ENCODE data around the gene SMC3.

Gene SMC3

DNA sequence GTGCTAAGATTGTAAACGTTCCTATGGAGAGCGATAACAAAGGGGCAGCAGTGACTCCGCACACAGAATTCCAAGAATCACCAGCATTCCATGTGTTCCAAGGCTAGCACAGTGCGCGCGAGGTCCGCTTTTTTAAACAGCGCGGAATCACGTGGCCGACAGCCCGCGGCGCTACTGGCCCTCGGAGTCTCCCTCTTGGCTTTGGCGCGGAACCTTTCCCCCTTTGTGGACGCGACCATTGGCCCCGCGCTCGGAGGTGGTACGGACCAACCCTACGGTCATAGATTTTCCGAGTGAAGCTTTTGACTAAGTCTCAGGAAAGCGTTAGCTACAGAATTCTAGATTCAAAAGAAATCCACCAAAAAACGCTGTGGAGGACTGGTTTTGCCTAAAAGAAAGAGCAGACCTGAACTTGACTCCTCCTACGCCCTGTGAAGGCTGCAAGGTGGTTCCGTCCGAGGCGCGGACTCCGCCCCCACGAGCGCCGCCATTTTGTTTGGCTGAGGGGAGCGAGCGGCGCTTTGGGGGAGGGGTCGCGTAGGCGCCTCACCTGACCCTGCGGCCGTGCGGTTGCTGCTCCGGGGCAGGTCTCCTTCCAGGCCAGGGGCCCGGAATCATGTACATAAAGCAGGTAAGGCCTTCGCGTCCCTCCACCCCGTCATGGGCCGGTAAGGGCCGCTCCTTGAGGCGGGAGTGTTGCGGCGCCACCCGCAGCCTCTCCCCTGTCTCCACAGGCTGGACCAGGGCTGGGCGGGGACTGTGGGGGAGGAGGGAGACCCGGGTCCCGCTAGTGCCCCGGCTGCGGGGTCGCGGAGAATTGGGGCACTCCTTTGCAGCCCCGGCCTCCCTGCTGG is at the start of gene SMC3:
SMC3 (plus strand) TSS at position 495 of the 854 bp plus-strand sequence; CDS start at position 617, 122 bp downstream.
- Histone ChIP-seq H3K36me3 (ENCODE audit: control insufficient read depth, insufficient read depth, low read length) (no peaks in the 10 kb centered on the region), H3K4me2 (ENCODE audit: low read length) (peak within 1 kb of the TSS; percentile 87), H3K27ac (peak within 1 kb of the TSS; percentile 87), H3K9ac (peak within 1 kb of the TSS; percentile 74), H3K27me3 (ENCODE audit: control insufficient read depth, insufficient read depth, low read length) (no peaks in the 10 kb centered on the region), H3K9me3 (ENCODE audit: control insufficient read depth, low read length) (no peaks in the 10 kb centered on the region), H2AFZ (peak within 1 kb of the TSS; percentile 96), H3K79me2 (peaks cover 25% of the 10 kb centered on the region), H3K4me1 (peaks cover 5% of the 10 kb centered on the region), H3K4me3 (ENCODE audit: low read depth, low read length) (peak within 1 kb of the TSS; percentile 68)
- TF ChIP-seq, protein P1, sequence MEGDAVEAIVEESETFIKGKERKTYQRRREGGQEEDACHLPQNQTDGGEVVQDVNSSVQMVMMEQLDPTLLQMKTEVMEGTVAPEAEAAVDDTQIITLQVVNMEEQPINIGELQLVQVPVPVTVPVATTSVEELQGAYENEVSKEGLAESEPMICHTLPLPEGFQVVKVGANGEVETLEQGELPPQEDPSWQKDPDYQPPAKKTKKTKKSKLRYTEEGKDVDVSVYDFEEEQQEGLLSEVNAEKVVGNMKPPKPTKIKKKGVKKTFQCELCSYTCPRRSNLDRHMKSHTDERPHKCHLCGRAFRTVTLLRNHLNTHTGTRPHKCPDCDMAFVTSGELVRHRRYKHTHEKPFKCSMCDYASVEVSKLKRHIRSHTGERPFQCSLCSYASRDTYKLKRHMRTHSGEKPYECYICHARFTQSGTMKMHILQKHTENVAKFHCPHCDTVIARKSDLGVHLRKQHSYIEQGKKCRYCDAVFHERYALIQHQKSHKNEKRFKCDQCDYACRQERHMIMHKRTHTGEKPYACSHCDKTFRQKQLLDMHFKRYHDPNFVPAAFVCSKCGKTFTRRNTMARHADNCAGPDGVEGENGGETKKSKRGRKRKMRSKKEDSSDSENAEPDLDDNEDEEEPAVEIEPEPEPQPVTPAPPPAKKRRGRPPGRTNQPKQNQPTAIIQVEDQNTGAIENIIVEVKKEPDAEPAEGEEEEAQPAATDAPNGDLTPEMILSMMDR (IDR thresholded peaks at IDR 0.05) = peak; percentile 7

DNA sequence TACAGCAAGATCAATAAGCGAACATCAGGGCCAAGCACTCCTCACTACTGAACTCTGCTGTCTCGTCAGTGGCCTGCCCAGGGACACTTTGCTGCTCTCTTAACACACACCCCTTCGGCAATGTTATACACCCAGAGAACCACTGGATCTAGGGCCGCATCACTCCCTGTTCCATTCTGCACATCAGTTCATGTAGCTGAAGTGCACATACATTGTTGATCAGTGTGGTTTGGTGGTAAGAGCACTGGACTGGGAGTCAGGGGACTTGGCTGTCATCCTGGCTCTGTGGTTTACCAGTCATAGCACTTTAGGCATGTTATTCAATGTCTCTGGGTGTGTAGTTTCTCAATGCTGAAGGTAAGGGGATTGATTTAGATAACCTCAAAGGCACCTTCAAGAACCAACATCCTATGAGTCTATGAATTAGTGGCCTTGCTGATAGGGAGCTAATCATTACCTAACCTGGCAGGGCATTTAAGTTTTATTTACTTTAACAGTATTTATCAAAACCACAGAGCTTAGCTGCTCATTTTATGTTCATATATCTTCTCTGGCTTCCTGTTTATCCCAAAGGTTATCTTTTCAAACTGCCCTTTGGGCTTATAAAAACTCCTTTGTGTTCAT is 45.0 kb upstream of the SMC3 start:
- no peaks in the 10 kb centered on the region for H3K9me3 ChIP-seq (ENCODE audit: control insufficient read depth, low read length)
- H3K27ac ChIP-seq = no peak overlapping the region
- TF ChIP-seq, protein P1 (IDR thresholded peaks at IDR 0.05) = no peak
- H3K36me3 ChIP-seq (ENCODE audit: control insufficient read depth, insufficient read depth, low read length) = no peaks in the 10 kb centered on the region
- no peak overlapping the region for H3K9ac ChIP-seq
- H2AFZ ChIP-seq = no peak overlapping the region
- H3K4me3 ChIP-seq (ENCODE audit: low read depth, low read length) = no peak overlapping the region
- H3K4me2 ChIP-seq (ENCODE audit: low read length) = no peak overlapping the region
- H3K4me1 ChIP-seq = no peaks in the 10 kb centered on the region
- H3K27me3 ChIP-seq (ENCODE audit: control insufficient read depth, insufficient read depth, low read length) = no peaks in the 10 kb centered on the region
- H3K79me2 ChIP-seq = no peaks in the 10 kb centered on the region

DNA sequence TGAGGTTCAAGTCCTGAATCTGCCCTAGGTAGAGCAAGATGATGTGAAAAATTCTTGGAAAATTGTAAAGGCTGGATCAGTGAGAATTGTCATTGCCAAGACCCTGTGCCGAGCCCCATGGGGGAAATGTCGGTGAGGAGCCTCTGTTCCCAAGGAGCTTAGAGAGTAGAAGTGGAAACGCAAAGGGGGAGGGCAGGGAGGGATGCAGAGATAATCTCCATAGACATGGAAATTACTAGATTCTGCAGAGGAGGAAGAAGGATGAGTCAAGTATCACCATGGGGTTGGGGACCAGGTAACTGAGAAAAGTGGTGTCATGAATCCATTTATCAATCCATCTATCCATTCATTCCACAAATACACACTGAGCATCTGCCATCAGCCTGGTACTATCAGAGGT is 43.8 kb upstream of the SMC3 start:
- H3K36me3 ChIP-seq (ENCODE audit: control insufficient read depth, insufficient read depth, low read length) = no peaks in the 10 kb centered on the region
- TF ChIP-seq, protein P1 (IDR thresholded peaks at IDR 0.05) = no peak

DNA sequence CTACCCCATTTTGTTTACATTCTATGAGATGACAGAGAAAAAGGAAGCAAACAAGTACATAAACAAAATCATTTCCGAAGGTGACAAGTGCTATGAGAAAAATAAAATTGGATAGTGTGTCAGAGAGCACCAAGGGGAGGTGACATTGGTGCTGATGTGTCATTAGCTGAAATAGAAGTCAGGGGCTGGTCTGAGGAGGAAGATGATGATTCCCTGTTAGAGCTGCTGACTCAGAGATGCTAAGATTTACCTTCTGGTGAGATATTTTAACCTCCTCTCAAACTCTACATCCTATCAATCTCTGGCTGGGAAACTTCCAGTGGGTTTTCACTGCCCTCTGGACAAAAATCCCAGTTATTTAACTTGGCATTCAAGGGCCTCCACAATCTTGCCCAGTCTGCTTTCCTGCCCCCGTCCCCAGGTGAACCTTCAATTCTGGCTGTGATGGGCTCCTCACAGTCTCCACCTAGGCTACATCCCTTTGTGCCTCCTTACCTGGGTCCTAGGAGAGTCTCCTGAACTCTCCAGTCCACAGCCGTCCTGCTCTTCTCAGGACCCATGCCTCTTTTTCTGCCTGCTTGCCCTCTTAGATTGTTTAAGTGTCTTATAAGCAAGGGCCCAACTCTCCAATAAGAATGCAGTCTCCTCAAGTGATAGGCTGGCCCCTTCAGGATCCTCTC is 43.2 kb upstream of the SMC3 start:
- Histone ChIP-seq H3K36me3 (ENCODE audit: control insufficient read depth, insufficient read depth, low read length) (no peaks in the 10 kb centered on the region), H2AFZ (no peak overlapping the region), H3K4me3 (ENCODE audit: low read depth, low read length) (no peak overlapping the region), H3K27me3 (ENCODE audit: control insufficient read depth, insufficient read depth, low read length) (no peaks in the 10 kb centered on the region), H3K4me1 (no peaks in the 10 kb centered on the region), H3K9me3 (ENCODE audit: control insufficient read depth, low read length) (no peaks in the 10 kb centered on the region), H3K9ac (no peak overlapping the region), H3K79me2 (no peaks in the 10 kb centered on the region), H3K27ac (no peak overlapping the region), H3K4me2 (ENCODE audit: low read length) (no peak overlapping the region)
- TF ChIP-seq, protein P1 (IDR thresholded peaks at IDR 0.05) = no peak

More for the DNA sequence above, 43.8 kb upstream of the SMC3 start:
- Histone ChIP-seq H3K9ac (no peak overlapping the region), H3K79me2 (no peaks in the 10 kb centered on the region), H3K4me1 (no peaks in the 10 kb centered on the region), H3K9me3 (ENCODE audit: control insufficient read depth, low read length) (no peaks in the 10 kb centered on the region), H3K27ac (no peak overlapping the region), H3K27me3 (ENCODE audit: control insufficient read depth, insufficient read depth, low read length) (no peaks in the 10 kb centered on the region), H3K4me3 (ENCODE audit: low read depth, low read length) (no peak overlapping the region), H2AFZ (no peak overlapping the region), H3K4me2 (ENCODE audit: low read length) (no peak overlapping the region)

Data from parathyroid adenoma (tissue), 2 donors.